ENCODE data around the gene PITPNM1. TPM values are rescaled to one million over a fixed set of nuclear protein-coding genes. Genes with fewer than 3 reads are reported as not detected.

PITPNM1 gene
- total RNA-seq, 1 donor from 2014 or later: 3.6 TPM

Other genes starting within 250 kb of the PITPNM1 start
- gene GRK2, start 238.9 kb downstream of the PITPNM1 start, total RNA-seq: 28.8 and 29.6 TPM in 2 replicates
- 17.2 and 30.2 TPM in 2 replicates for gene ANKRD13D, start 216.1 kb downstream of the PITPNM1 start, total RNA-seq
- 7.2 and 7.3 TPM in 2 replicates for gene SSH3, start 201.8 kb downstream of the PITPNM1 start, total RNA-seq
- gene POLD4, start 151.8 kb downstream of the PITPNM1 start, total RNA-seq: 27.7 and 33.5 TPM in 2 replicates
- 1.2 and 1.5 TPM in 2 replicates for gene CLCF1, start 131.8 kb downstream of the PITPNM1 start, total RNA-seq
- gene RAD9A, start 113.4 kb downstream of the PITPNM1 start, total RNA-seq: 3.0 and 3.5 TPM in 2 replicates
- gene PPP1CA, start 103.5 kb downstream of the PITPNM1 start, total RNA-seq: 217 TPM in 2 replicates
- gene TBC1D10C, start 101.3 kb downstream of the PITPNM1 start, total RNA-seq: under 0.01 TPM in 1 of 2 replicates, not detected in the other
- gene CARNS1, start 89.7 kb downstream of the PITPNM1 start, total RNA-seq: under 0.01 TPM in 2 replicates
- 21.8 and 23.0 TPM in 2 replicates for gene RPS6KB2, start 76.9 kb downstream of the PITPNM1 start, total RNA-seq
- 0.20 TPM in 1 of 2 replicates, not detected in the other for gene PTPRCAP, start 67.7 kb downstream of the PITPNM1 start, total RNA-seq
- 91.9 and 111 TPM in 2 replicates for gene CORO1B, start 61.9 kb downstream of the PITPNM1 start, total RNA-seq
- not detected in 2 replicates for gene GPR152, start 52.6 kb downstream of the PITPNM1 start, total RNA-seq
- gene CABP4, start 50.0 kb downstream of the PITPNM1 start, total RNA-seq: 0.60 and 1.3 TPM in 2 replicates
- 14.2 and 16.1 TPM in 2 replicates for gene TMEM134, start 36.1 kb downstream of the PITPNM1 start, total RNA-seq
- 67.1 and 112 TPM in 2 replicates for gene AIP, start 22.3 kb downstream of the PITPNM1 start, total RNA-seq
- gene CDK2AP2, start 2.8 kb upstream of the PITPNM1 start, total RNA-seq: 13.1 and 19.2 TPM in 2 replicates
- not detected in 2 replicates for gene CABP2, start 18.1 kb upstream of the PITPNM1 start, total RNA-seq
- gene GSTP1, start 78.4 kb upstream of the PITPNM1 start, total RNA-seq: 638 and 947 TPM in 2 replicates
- gene NDUFV1, start 101.6 kb upstream of the PITPNM1 start, total RNA-seq: 143 and 149 TPM in 2 replicates
- gene NUDT8, start 124.6 kb upstream of the PITPNM1 start, total RNA-seq: 7.1 and 7.6 TPM in 2 replicates
- not detected in 2 replicates for gene TBX10, start 134.4 kb upstream of the PITPNM1 start, total RNA-seq
- gene ACY3, start 145.4 kb upstream of the PITPNM1 start, total RNA-seq: not detected in 2 replicates
- not detected in 2 replicates for gene ALDH3B2, start 169.3 kb upstream of the PITPNM1 start, total RNA-seq